H9 (cell line): ENCODE data around the gene FARSB. TPM values are rescaled to one million over a fixed set of nuclear protein-coding genes. Genes with fewer than 3 reads are reported as not detected.

Source experiments
- DNase-seq: peaks from one replicate; pipeline ENCODE4 v3.0.0-alpha.2; 2017
- H2AFZ ChIP-seq: one replicate; pipeline ENCODE4 v1.6.1; 2013; ENCODE audit warnings: mild to moderate bottlenecking, low read length, control low read depth, moderate library complexity
- H2AK5ac ChIP-seq: 2 replicates; pipeline ENCODE4 v1.6.1; 2013; ENCODE audit warnings: low read length, control low read depth, mixed read lengths; ENCODE audit not compliant: insufficient read length
- H2BK120ac ChIP-seq: one replicate; pipeline ENCODE4 v1.6.1; 2013; ENCODE audit warnings: low read depth, mild to moderate bottlenecking, low read length, control low read depth, inconsistent platforms; ENCODE audit not compliant: poor library complexity, severe bottlenecking
- H2BK12ac ChIP-seq: 2 replicates; pipeline ENCODE4 v1.6.1; 2013; ENCODE audit warnings: low read length, control low read depth, mixed read lengths, low read depth; ENCODE audit not compliant: insufficient read length
- H2BK15ac ChIP-seq: 2 replicates; pipeline ENCODE4 v1.6.1; 2013; ENCODE audit warnings: low read depth, low read length, control low read depth
- H2BK20ac ChIP-seq: one replicate; pipeline ENCODE4 v1.6.1; 2013; ENCODE audit warnings: low read depth, mild to moderate bottlenecking, low read length, control low read depth, inconsistent platforms; ENCODE audit not compliant: poor library complexity, severe bottlenecking
- H2BK5ac ChIP-seq: 2 replicates; pipeline ENCODE4 v1.6.1; 2013; ENCODE audit warnings: low read length, control low read depth, mixed read lengths; ENCODE audit not compliant: insufficient read length
- H3K14ac ChIP-seq: 2 replicates; pipeline ENCODE4 v1.6.1; 2013; ENCODE audit warnings: low read length, control low read depth; ENCODE audit not compliant: insufficient read depth
- H3K18ac ChIP-seq: 2 replicates; pipeline ENCODE4 v1.6.1; 2013; ENCODE audit warnings: low read depth, mild to moderate bottlenecking, mixed read lengths, low read length, control low read depth; ENCODE audit not compliant: insufficient read length
- H3K23ac ChIP-seq: 2 replicates; pipeline ENCODE4 v1.6.1; 2013; ENCODE audit warnings: low read length, control low read depth, mixed read lengths, low read depth; ENCODE audit not compliant: insufficient read length
- H3K23me2 ChIP-seq: 2 replicates; pipeline ENCODE4 v1.6.1; 2013; ENCODE audit warnings: low read depth, mild to moderate bottlenecking, mixed read lengths, low read length, control low read depth; ENCODE audit not compliant: insufficient read length, poor library complexity, severe bottlenecking
- H3K27ac ChIP-seq: 2 replicates; pipeline ENCODE4 v1.5.1; 2013; ENCODE audit warnings: low read length, control low read depth, mixed read lengths, low read depth; ENCODE audit not compliant: insufficient read length
- H3K27me3 ChIP-seq: 2 replicates; pipeline ENCODE4 v1.6.1; 2013; ENCODE audit warnings: low read length, control low read depth, inconsistent platforms; ENCODE audit not compliant: insufficient read depth
- H3K4ac ChIP-seq: 2 replicates; pipeline ENCODE4 v1.6.1; 2013; ENCODE audit warnings: low read depth, mild to moderate bottlenecking, control low read depth, inconsistent platforms, low read length, moderate library complexity
- H3K4me1 ChIP-seq: 2 replicates; pipeline ENCODE4 v1.6.1; 2013; ENCODE audit warnings: low read length, control low read depth, inconsistent platforms; ENCODE audit not compliant: insufficient read depth
- H3K4me2 ChIP-seq: 2 replicates; pipeline ENCODE4 v1.6.1; 2013; ENCODE audit warnings: low read length, control low read depth, mixed read lengths; ENCODE audit not compliant: insufficient read length, insufficient read depth
- H3K56ac ChIP-seq: 2 replicates; pipeline ENCODE4 v1.6.1; 2013; ENCODE audit warnings: low read depth, mild to moderate bottlenecking, mixed read lengths, low read length, control low read depth; ENCODE audit not compliant: insufficient read length
- H3K79me1 ChIP-seq: 2 replicates; pipeline ENCODE4 v1.6.1; 2013; ENCODE audit warnings: low read depth, mild to moderate bottlenecking, moderate library complexity, low read length, control low read depth, inconsistent platforms; ENCODE audit not compliant: insufficient read depth, poor library complexity, severe bottlenecking
- H3K79me2 ChIP-seq: 2 replicates; pipeline ENCODE4 v1.6.1; 2013; ENCODE audit warnings: low read length, control low read depth, inconsistent platforms; ENCODE audit not compliant: insufficient read depth
- H3K9ac ChIP-seq: 2 replicates; pipeline ENCODE4 v1.6.1; 2013; ENCODE audit warnings: low read length, control low read depth, mixed read lengths; ENCODE audit not compliant: insufficient read length; ENCODE audit errors: extremely low read depth
- H3K9me3 ChIP-seq: one replicate; pipeline ENCODE4 v1.6.1; 2013; ENCODE audit warnings: low read depth, low read length, inconsistent platforms; ENCODE audit not compliant: control insufficient read depth
- H3T11ph ChIP-seq: one replicate; pipeline ENCODE4 v1.6.1; 2013; ENCODE audit warnings: mild to moderate bottlenecking, low read length, control low read depth, inconsistent platforms
- H4K20me1 ChIP-seq: one replicate; pipeline ENCODE4 v1.6.1; 2013; ENCODE audit not compliant: control insufficient read depth, insufficient read length, insufficient read depth
- H4K5ac ChIP-seq: 2 replicates; pipeline ENCODE4 v1.6.1; 2013; ENCODE audit warnings: low read depth, mild to moderate bottlenecking, mixed read lengths, low read length, control low read depth; ENCODE audit not compliant: insufficient read length
- H4K8ac ChIP-seq: replicated peaks from 2 replicates; pipeline ENCODE4 v1.6.1; 2013; ENCODE audit warnings: low read length, control low read depth, mixed read lengths, low read depth; ENCODE audit not compliant: insufficient read length
- H4K91ac ChIP-seq: 2 replicates; pipeline ENCODE4 v1.6.1; 2013; ENCODE audit warnings: low read depth, mild to moderate bottlenecking, moderate library complexity, mixed read lengths, low read length, control low read depth; ENCODE audit not compliant: insufficient read length
- H3K27ac Mint-ChIP-seq, 3 experiments: 2 replicates in 2 of 3; 3 replicates in 1 of 3; pipeline ENCODE4 v1.8.0; 2020 to 2021; ENCODE audit warnings: mixed read lengths in 3 of 3, mild to moderate bottlenecking in 1 of 3, moderate library complexity in 1 of 3
- H3K27me3 Mint-ChIP-seq: 2 replicates; pipeline ENCODE4 v1.8.0; 2021; ENCODE audit warnings: low read depth, mild to moderate bottlenecking, moderate library complexity, mixed read lengths
- H3K36me3 Mint-ChIP-seq, 3 experiments: 2 replicates in 2 of 3; 3 replicates in 1 of 3; pipeline ENCODE4 v1.8.0; 2020 to 2021; ENCODE audit warnings: low read depth in 3 of 3, mixed read lengths in 3 of 3; ENCODE audit not compliant: insufficient read depth in 1 of 3
- H3K4me1 Mint-ChIP-seq, 2 experiments: 2 replicates each; pipeline ENCODE4 v1.8.0; 2020; ENCODE audit warnings: mixed read lengths in 2 of 2
- H3K4me3 Mint-ChIP-seq, 2 experiments: 2 replicates in 1 of 2; 3 replicates in 1 of 2; pipeline ENCODE4 v1.8.0; 2020 to 2021; ENCODE audit warnings: mild to moderate bottlenecking in 2 of 2, mixed read lengths in 2 of 2, moderate library complexity in 1 of 2
- H3K9me3 Mint-ChIP-seq, 2 experiments: 2 replicates in 1 of 2; 3 replicates in 1 of 2; pipeline ENCODE4 v1.8.0; 2020; ENCODE audit warnings: mild to moderate bottlenecking in 2 of 2, mixed read lengths in 2 of 2, moderate library complexity in 1 of 2
- CTCF ChIP-seq: fragments of 200-600 bp; sonication (generic); conservative IDR thresholded peaks from 3 replicates; pipeline ENCODE4 v1.8.0; 2021; ENCODE audit warnings: antibody characterized with exemption, mild to moderate bottlenecking
- WGBS: extraction: QIAGEN DNeasy Blood & Tissue Kit; methylation state at CpG from one replicate; pipeline ENCODE4 v1.1.7; 2013; ENCODE audit warnings: missing lambda C conversion rate, low lambda C conversion rate, mixed read lengths; ENCODE audit not compliant: insufficient read length; ENCODE audit errors: extremely low coverage; 5-methylcytosine and 5-hydroxymethylcytosine counted together
- total RNA-seq: library from RNA; stranded (reverse); gene quantifications from 2 replicates; pipeline ENCODE4 v1.2.1, GENCODE V29; 2021

Gene FARSB
- total RNA-seq, 1 experiment from 2014 or later = 32.1 TPM

DNA sequence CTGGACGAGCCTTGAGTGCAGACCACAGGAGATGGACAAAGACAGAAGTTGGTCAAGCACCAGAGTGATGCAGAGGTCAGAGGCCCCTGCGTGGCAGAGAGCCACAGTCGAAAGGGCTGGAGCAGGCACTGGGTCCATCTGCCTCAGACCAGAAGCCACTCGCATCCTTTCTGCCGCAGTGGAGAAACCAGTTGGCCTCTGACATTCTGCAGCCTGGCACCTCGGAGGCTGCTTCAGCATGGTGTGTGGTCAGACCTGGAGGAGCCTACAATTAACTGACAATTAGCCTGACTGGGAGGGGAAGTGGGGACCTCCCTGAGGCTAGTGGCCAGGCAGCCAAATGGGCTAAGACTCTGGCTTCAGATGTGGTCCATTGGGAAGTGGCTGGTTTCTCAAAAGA is 120.4 kb downstream of the FARSB start:
- peaks cover 9 to 11% of the 10 kb centered on the region in 2 experiments; a peak in 4 of 5 replicates for H3K9me3 Mint-ChIP-seq
- Histone ChIP-seq H3K9ac (no peak overlapping the region), H4K91ac (no peak overlapping the region), H2AFZ (no peak overlapping the region), H2BK15ac (no peak overlapping the region), H3K79me1 (no peaks in the 10 kb centered on the region), H2BK5ac (no peak overlapping the region), H3K4me2 (no peak overlapping the region), H4K20me1 (no peaks in the 10 kb centered on the region), H4K8ac (no peak overlapping the region), H3K27me3 (no peaks in the 10 kb centered on the region), H3K79me2 (no peaks in the 10 kb centered on the region), H3K18ac (no peak overlapping the region), H3K14ac (no peak overlapping the region), H3K27ac (no peak overlapping the region), H3T11ph (no peak overlapping the region), H2BK120ac (no peak overlapping the region), H2BK20ac (no peak overlapping the region), H3K56ac (no peak overlapping the region), H3K23me2 (no peaks in the 10 kb centered on the region), H4K5ac (no peak overlapping the region), H2AK5ac (no peak overlapping the region), H3K9me3 (no peaks in the 10 kb centered on the region), H3K23ac (no peak overlapping the region), H3K4me1 (no peaks in the 10 kb centered on the region), H2BK12ac (no peak overlapping the region), H3K4ac (no peak overlapping the region)
- no CpG with 5 or more reads among the region's 6 CpGs for WGBS
- H3K4me1 Mint-ChIP-seq = peaks cover 0 to 6% of the 10 kb centered on the region in 2 experiments; a peak in 1 of 4 replicates
- no peak overlapping the region for H3K4me3 Mint-ChIP-seq
- no peak overlapping the region for H3K27ac Mint-ChIP-seq
- no peak for DNase-seq
- H3K27me3 Mint-ChIP-seq = peaks cover 5% of the 10 kb centered on the region
- TF ChIP-seq CTCF = no peak
- peaks cover 0 to 7% (median 5%) of the 10 kb centered on the region in 3 experiments; a peak in 4 of 7 replicates for H3K36me3 Mint-ChIP-seq
